GM10266 (cell line): ENCODE data around the gene PPP4C.

Experiments
- DNase-seq: peaks from one replicate; pipeline ENCODE4 v3.0.0; 2012; ENCODE audit errors: extremely low spot score
- TF ChIP-seq, protein P1 (sequence below): IDR thresholded peaks from 2 replicates; pipeline ENCODE4 v1.5.1; 2012; ENCODE audit warnings: mild to moderate bottlenecking, low read depth; ENCODE audit not compliant: control insufficient read depth, insufficient read depth; ENCODE audit errors: missing control alignments

Gene PPP4C

DNA sequence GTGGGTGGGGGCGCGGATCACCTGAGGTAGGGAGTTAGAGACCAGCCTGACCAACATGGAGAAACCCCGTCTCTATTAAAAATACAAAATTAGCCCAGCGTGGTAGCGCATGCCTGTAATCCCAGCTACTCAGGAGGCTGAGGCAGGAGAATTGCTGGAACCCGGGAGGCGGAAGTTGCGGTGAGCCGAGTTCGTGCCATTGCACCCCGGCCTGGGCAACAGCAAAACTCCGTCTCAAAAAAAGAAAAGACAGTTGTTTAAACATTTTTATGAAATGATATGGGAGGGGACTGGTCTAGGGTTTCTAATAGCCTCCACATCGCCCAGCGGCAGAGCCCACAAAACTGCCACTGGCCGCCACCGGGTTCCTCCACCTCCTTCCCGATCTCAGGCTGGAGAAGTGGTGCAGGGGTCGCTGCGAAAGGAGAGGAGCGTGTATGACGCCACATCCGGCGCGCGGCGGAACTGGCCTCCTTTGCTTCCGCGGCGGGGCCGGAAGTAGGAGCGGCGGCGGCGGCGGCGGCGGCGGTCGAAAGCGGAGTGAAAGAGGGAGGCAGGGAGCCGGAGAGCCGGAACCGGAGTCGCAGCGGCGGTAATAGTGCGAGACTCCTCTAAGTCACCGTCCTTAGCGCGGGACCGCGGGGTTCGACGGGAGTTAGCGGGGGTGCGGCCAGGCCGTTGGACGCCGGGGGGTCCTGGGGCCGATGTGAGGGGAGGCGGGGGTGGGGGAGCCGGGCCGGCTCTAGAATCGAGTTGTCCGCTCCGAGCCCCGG is at the start of gene PPP4C:
PPP4C (plus strand) TSS at position 492 of the 773 bp plus-strand sequence. CDS start 384 bp downstream, outside the sequence.
- TF ChIP-seq, protein P1, sequence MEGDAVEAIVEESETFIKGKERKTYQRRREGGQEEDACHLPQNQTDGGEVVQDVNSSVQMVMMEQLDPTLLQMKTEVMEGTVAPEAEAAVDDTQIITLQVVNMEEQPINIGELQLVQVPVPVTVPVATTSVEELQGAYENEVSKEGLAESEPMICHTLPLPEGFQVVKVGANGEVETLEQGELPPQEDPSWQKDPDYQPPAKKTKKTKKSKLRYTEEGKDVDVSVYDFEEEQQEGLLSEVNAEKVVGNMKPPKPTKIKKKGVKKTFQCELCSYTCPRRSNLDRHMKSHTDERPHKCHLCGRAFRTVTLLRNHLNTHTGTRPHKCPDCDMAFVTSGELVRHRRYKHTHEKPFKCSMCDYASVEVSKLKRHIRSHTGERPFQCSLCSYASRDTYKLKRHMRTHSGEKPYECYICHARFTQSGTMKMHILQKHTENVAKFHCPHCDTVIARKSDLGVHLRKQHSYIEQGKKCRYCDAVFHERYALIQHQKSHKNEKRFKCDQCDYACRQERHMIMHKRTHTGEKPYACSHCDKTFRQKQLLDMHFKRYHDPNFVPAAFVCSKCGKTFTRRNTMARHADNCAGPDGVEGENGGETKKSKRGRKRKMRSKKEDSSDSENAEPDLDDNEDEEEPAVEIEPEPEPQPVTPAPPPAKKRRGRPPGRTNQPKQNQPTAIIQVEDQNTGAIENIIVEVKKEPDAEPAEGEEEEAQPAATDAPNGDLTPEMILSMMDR: no peak

DNA sequence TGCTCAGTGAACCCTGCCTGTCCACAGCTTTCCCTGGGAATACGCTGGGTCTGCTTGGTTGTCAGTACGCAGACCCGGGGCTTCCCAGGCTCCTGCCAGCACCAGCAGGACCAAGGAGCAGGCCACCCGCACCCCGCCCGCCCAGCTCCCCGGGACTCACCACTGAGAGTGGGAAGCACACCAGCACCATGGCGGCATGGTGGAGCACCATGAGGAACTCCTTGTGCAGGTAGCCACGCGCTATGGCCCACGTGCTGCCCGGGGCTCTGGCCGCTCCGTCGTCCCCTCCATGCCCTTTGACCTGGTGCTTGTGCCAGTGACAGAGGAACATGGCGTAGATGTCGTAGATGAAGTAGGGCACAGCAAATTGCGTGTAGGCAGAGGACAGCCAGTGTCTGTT is 49.3 kb upstream of the PPP4C start:
- DNase-seq: no peak
- TF ChIP-seq, protein P1: no peak

More for the DNA sequence above, at the start of gene PPP4C:
- DNase-seq: peak; percentile 94

DNA sequence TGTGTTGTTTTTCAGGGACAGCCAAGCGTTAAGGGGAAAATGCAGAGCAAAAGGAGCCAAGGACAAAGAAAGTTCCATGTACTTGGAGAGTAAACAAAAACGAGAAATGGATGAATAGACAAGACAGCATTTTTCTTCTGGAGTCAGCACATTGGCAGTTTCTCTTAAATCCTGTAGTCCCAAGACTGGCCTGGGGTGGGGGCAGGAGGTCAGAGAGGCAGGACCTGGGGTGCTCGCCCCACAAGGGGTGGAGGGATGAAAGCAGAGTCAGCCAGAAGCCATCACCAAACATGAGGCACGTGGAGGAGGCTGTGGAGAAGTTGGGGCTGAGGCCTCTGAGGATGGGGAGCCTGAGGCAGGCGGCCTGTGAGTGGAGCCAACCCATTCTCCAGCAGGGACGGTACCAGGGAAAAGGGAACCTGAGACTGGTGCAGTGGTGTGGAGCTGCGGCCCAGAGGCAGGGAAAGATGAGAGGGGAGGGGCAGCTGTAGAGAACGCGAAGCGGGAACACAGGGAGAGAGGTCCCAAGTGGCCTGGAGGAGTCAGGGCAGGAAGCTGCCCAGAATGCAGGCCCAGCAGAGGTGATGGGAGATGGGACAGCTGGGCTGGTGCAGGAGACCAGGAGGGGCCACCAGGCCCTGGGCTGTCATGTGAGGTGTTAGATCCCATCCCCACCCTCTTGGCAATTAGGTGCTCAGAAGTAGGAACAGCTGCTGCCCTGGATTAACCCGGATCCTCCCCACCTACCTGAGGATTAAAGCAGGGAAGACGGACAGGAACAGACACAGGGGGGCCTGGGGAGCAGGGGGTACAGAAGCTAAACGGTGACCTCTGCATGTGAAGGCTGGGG is 48.0 kb upstream of the PPP4C start:
- TF ChIP-seq, protein P1: no peak
- DNase-seq: no peak

DNA sequence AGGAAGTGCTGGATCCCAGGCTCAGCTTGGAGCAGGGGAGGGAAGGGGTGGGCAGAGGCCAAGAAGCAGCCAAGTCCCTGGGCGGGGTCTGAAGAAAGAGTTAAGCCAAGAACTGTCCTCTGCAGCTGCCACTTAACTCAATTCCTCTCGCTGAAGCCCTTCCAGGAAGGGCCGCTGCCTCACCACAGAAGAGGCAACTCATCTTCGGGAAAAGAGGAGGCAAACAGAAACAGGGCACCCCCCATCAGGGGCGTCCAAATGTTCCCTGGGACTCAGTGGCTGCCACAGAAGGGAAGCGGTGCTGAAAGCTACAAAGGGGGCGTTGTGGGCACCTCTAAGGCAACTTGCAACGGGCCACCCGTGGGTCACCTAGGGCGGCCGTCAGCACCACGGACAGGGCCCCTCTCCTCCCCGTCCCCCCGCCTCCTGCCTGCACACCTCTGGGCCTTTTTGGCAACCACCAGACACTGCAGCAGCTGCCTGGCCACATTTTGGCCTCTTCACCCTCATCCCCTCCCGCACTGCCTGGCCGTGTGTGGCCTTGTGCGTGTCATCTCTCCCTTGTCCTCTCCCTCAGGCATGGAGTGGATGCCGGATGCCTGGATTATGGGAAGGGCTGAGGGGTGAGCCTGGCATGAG is 47.2 kb upstream of the PPP4C start:
- DNase-seq: no peak
- TF ChIP-seq, protein P1: no peak

DNA sequence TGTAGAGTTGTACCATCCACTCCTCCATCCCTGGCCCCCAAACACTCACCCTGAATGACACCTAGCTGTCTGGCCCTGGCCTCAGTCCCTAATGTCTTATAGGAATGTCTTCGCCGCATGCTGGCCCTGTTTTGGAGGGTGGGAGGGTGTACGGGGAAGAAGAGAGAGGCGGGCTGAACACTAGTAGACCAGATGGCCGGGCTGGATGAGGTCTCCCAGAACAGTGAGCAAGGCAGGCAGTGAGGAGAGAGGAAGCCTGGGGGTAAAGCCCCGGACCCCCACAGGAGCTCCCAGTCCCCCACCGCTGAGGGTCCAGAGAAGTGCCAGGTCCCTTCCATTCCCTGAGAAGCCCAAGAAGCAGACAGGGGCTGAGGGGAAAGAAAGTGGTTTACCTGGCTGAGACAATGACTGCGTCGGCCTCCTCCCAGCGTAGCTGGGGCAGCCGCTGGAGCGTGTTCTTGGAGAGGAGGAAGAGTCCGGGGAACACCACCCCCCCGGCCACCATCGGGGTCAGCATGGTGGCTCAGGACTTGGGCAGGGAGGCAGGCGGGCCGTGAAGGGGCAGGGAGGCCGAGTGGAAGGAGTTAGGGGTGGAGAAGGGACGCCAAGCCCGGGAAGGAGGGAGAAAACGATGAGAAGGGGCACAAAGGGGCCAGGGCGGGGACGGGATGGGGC is 45.6 kb upstream of the PPP4C start:
- TF ChIP-seq, protein P1: no peak
- DNase-seq: no peak

DNA sequence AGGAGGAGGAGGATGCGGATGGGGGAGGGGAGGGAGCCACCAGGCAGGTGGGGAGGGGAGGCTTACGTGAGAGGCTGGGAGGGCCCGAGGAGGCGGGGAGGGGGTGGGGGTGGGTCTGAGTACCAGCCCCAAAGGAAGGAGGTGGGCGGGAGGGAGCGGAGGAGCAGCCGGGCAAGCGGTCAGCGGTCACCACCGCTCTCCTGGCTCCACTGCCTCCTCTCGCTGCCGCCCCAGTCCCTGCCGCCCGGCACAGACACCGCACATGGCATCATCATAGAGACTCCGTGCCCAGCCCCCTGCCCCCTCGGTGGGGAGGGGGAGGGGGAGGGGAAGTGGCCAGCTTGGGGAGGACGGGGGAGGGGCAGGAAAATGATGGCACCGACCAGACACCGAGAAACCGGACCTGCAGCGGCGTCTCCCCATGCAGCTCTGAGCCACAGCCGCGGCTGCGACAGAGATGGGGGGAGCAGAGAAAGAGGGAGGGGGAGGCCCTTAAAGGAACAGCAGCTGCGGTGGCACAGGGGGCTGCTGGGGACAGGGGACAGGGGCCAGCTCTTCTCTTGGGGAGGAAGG is 44.9 kb upstream of the PPP4C start, which contains the start of gene TLCD3B:
TLCD3B (minus strand) TSS at position 431 of the 573 bp plus-strand sequence. CDS start 744 bp downstream, outside the sequence.
- DNase-seq: no peak
- TF ChIP-seq, protein P1: no peak
